WTC11 (cell line): ENCODE results near the gene LRRFIP1. TPM values are rescaled to one million over a fixed set of nuclear protein-coding genes. Genes with fewer than 3 reads are reported as not detected.
A peak's percentile ranks its signal among the peaks of the same experiment; 100 is the strongest.

Experiments used
- ATAC-seq: fragments of 200-7000 bp; cut with Tn5 transposase; 2 replicates; pipeline ENCODE4 v1.10.0; 2021; ENCODE audit warnings: mild to moderate bottlenecking, moderate library complexity
- CTCF ChIA-PET: fragments of 300-600 bp; sonication (Branson Sonifier 250); formaldehyde crosslinking; loops from one replicate; lab custom pipeline; 2021; ENCODE audit warnings: antibody characterized with exemption; lab: Charles Lee
- POLR2A ChIA-PET: fragments of 350-600 bp; sonication (Branson Sonifier 250); formaldehyde crosslinking; loops from one replicate; lab custom pipeline; 2021; ENCODE audit warnings: antibody characterized with exemption; lab: Charles Lee
- DNase-seq: peaks from one replicate; pipeline ENCODE4 v3.0.0; 2021; ENCODE audit warnings: low spot score
- H3K27ac Mint-ChIP-seq: 2 replicates; pipeline ENCODE4 v1.8.0; 2021; ENCODE audit warnings: mixed read lengths
- H3K27me3 Mint-ChIP-seq: 2 replicates; pipeline ENCODE4 v1.8.0; 2021; ENCODE audit warnings: low read depth, mild to moderate bottlenecking, moderate library complexity, mixed read lengths
- H3K36me3 Mint-ChIP-seq: 2 replicates; pipeline ENCODE4 v1.8.0; 2021; ENCODE audit warnings: mixed read lengths
- H3K4me1 Mint-ChIP-seq: 2 replicates; pipeline ENCODE4 v1.8.0; 2022; ENCODE audit warnings: mixed read lengths
- H3K4me3 Mint-ChIP-seq: 2 replicates; pipeline ENCODE4 v1.8.0; 2021; ENCODE audit warnings: mild to moderate bottlenecking, moderate library complexity, mixed read lengths
- H3K9me3 Mint-ChIP-seq: 2 replicates; pipeline ENCODE4 v1.8.0; 2021; ENCODE audit warnings: mixed read lengths
- AFF4 ChIP-seq: sonication (generic); formaldehyde crosslinking; IDR thresholded peaks from 2 replicates; pipeline ENCODE4 v1.8.1; 2023; ENCODE audit warnings: mild to moderate bottlenecking, missing genetic modification reagents, borderline replicate concordance
- CTCF ChIP-seq: fragments of 200-600 bp; IDR thresholded peaks from 2 replicates; pipeline ENCODE4 v1.8.0; 2022; ENCODE audit warnings: antibody characterized with exemption
- E2F5 ChIP-seq: sonication (generic); formaldehyde crosslinking; IDR thresholded peaks from 2 replicates; pipeline ENCODE4 v1.8.1; 2022; ENCODE audit warnings: mild to moderate bottlenecking, moderate library complexity, missing genetic modification reagents
- FOXP4 ChIP-seq: sonication (generic); formaldehyde crosslinking; IDR thresholded peaks from 2 replicates; pipeline ENCODE4 v1.8.0; 2022; ENCODE audit warnings: mild to moderate bottlenecking, missing genetic modification reagents
- GABPB1 ChIP-seq: sonication (generic); formaldehyde crosslinking; IDR thresholded peaks from 2 replicates; pipeline ENCODE4 v1.8.1; 2023; ENCODE audit warnings: mild to moderate bottlenecking, missing genetic modification reagents
- GRHL2 ChIP-seq: fragments of 250-450 bp; sonication (Bioruptor Pico); IDR thresholded peaks from 2 replicates; pipeline ENCODE4 v1.8.0; 2022; ENCODE audit warnings: mild to moderate bottlenecking, moderate library complexity; ENCODE audit not compliant: insufficient replicate concordance, severe bottlenecking
- IRF1 ChIP-seq: sonication (generic); formaldehyde crosslinking; IDR thresholded peaks from 2 replicates; pipeline ENCODE4 v1.8.0; 2023; ENCODE audit warnings: missing genetic modification reagents
- MXD4 ChIP-seq: fragments of 250-450 bp; sonication (Bioruptor Pico); IDR thresholded peaks from 2 replicates; pipeline ENCODE4 v1.8.0; 2021; ENCODE audit warnings: mild to moderate bottlenecking, moderate library complexity, borderline replicate concordance
- MYBL2 ChIP-seq: sonication (generic); formaldehyde crosslinking; IDR thresholded peaks from 2 replicates; pipeline ENCODE4 v1.8.1; 2023; ENCODE audit warnings: mild to moderate bottlenecking, moderate library complexity, missing genetic modification reagents
- NFE2L1 ChIP-seq: sonication (generic); formaldehyde crosslinking; IDR thresholded peaks from 2 replicates; pipeline ENCODE4 v1.8.1; 2023; ENCODE audit warnings: missing genetic modification reagents
- OVOL2 ChIP-seq: fragments of 250-450 bp; sonication (Bioruptor Pico); IDR thresholded peaks from 2 replicates; pipeline ENCODE4 v1.9.0; 2021; ENCODE audit warnings: mild to moderate bottlenecking, borderline replicate concordance
- RELA ChIP-seq: sonication (generic); formaldehyde crosslinking; IDR thresholded peaks from 2 replicates; pipeline ENCODE4 v1.8.1; 2022; ENCODE audit warnings: missing genetic modification reagents, mild to moderate bottlenecking, borderline replicate concordance
- RORB ChIP-seq: fragments of 250-450 bp; sonication (Bioruptor Pico); IDR thresholded peaks from 2 replicates; pipeline ENCODE4 v1.9.0; 2021; ENCODE audit warnings: mild to moderate bottlenecking
- STAT6 ChIP-seq: sonication (generic); formaldehyde crosslinking; conservative IDR thresholded peaks from 2 replicates; pipeline ENCODE4 v1.8.1; 2023; ENCODE audit warnings: mild to moderate bottlenecking, low read depth, missing genetic modification reagents, moderate library complexity
- ZBTB43 ChIP-seq: sonication (generic); formaldehyde crosslinking; IDR thresholded peaks from 2 replicates; pipeline ENCODE4 v1.8.1; 2023; ENCODE audit warnings: mild to moderate bottlenecking, missing genetic modification reagents
- ZNF219 ChIP-seq: sonication (generic); formaldehyde crosslinking; IDR thresholded peaks from 2 replicates; pipeline ENCODE4 v1.8.0; 2023; ENCODE audit warnings: missing genetic modification reagents, mild to moderate bottlenecking, borderline replicate concordance
- ZNF232 ChIP-seq: sonication (generic); formaldehyde crosslinking; IDR thresholded peaks from 2 replicates; pipeline ENCODE4 v1.8.0; 2022; ENCODE audit warnings: mild to moderate bottlenecking, missing genetic modification reagents
- ZNF416 ChIP-seq: fragments of 250-450 bp; sonication (Bioruptor Pico); IDR thresholded peaks from 2 replicates; pipeline ENCODE4 v1.9.0; 2021; ENCODE audit warnings: mild to moderate bottlenecking, inconsistent platforms
- total RNA-seq: library from RNA; stranded (reverse); gene quantifications from 3 replicates; pipeline ENCODE4 v1.2.3, GENCODE V29; 2021

Gene LRRFIP1
- total RNA-seq, 1 experiment from 2014 or later: 88.4 TPM

GRCh38 chr2:237744613-237745249 is 117.3 kb downstream of the LRRFIP1 start:
- Mint-ChIP-seq H3K4me3 (no peak overlapping the region), H3K9me3 (no peaks in the 10 kb centered on the region), H3K4me1 (peaks cover 43% of the 10 kb centered on the region), H3K27me3 (no peaks in the 10 kb centered on the region)
- peak; percentile 82 for ATAC-seq
- DNase-seq: peak; percentile 86
- CTCF ChIA-PET: interaction anchor here (0.6 to 5.5 kb wide), 32 partner anchors 8 to 1346 kb away, joined by 3 to 48 read pairs (median 4); no protein-coding TSS in a partner anchor
- TF ChIP-seq MYBL2 (CRISPR knock-in tag): no peak
- TF ChIP-seq GABPB1 (CRISPR knock-in tag): peak; percentile 51
- TF ChIP-seq CTCF: peak; percentile 80
- TF ChIP-seq, all 79 proteins: peak for 2
- POLR2A ChIA-PET: no interaction called here
- peak overlapping the region; percentile 80 for H3K27ac Mint-ChIP-seq
- peaks cover 25% of the 10 kb centered on the region for H3K36me3 Mint-ChIP-seq

GRCh38 chr2:237745250-237745613 is 117.8 kb downstream of the LRRFIP1 start:
- no peak for DNase-seq
- Mint-ChIP-seq H3K27ac (peak overlapping the region; percentile 80; the same call in 1 of the 2 replicates), H3K27me3 (no peaks in the 10 kb centered on the region), H3K4me3 (no peak overlapping the region), H3K9me3 (no peaks in the 10 kb centered on the region), H3K36me3 (peaks cover 28% of the 10 kb centered on the region), H3K4me1 (peaks cover 41% of the 10 kb centered on the region)
- ChIA-PET CTCF (interaction anchor here (0.6 to 5.5 kb wide), 31 partner anchors 9 to 1345 kb away, joined by 3 to 48 read pairs (median 4); no protein-coding TSS in a partner anchor), POLR2A (no interaction called here)
- ATAC-seq: no peak
- no peak for TF ChIP-seq GRHL2 (CRISPR knock-in tag)
- no peak for TF ChIP-seq MXD4 (CRISPR knock-in tag)
- no peak for TF ChIP-seq RORB (CRISPR knock-in tag)
- no peak for TF ChIP-seq RELA (CRISPR knock-in tag)
- no peak for TF ChIP-seq ZNF232
- TF ChIP-seq OVOL2: no peak
- TF ChIP-seq ZNF416: no peak
- no peak for TF ChIP-seq IRF1 (CRISPR knock-in tag)
- no peak for TF ChIP-seq FOXP4 (CRISPR knock-in tag)
- TF ChIP-seq CTCF: no peak
- TF ChIP-seq STAT6 (CRISPR knock-in tag): no peak
- TF ChIP-seq ZNF219 (CRISPR knock-in tag): no peak
- TF ChIP-seq E2F5: no peak
- no peak for TF ChIP-seq ZBTB43 (CRISPR knock-in tag)
- TF ChIP-seq NFE2L1 (CRISPR knock-in tag): no peak
- TF ChIP-seq AFF4 (CRISPR knock-in tag): no peak
